Measurements from ENCODE around the gene EIF4ENIF1. TPM values are rescaled to one million over a fixed set of nuclear protein-coding genes. Genes with fewer than 3 reads are reported as not detected.

Gene EIF4ENIF1
- total RNA-seq, 1 donor from 2014 or later = 31.5 TPM

DNA sequence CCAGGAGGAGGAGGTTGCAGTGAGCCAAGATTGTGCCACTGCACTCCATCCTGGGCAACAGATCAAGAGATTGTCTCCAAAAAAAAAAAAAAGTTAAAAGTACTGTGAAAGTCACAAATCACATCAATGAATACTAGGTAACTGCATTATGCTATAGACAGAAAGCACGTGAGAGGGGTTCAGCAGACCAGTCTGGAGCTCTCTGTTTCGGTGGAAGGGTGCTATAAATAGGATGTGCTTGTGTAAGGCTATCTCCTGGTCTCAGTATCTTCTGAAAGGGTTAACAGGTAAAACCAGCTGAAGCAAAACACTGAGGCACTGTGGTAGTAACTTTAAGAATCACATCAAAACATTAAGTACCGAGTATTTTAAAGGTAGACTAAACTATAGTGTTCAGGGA, 43.4 kb downstream of the EIF4ENIF1 start:
- intact Hi-C loops (cut with DNase I) = no loop called here
- H3K27me3 ChIP-seq (ENCODE audit: low read depth) = no peaks in the 10 kb centered on the region

GRCh38 chr22:31445642-31446041, 44.0 kb downstream of the EIF4ENIF1 start:
- ATAC-seq (no peak), DNase-seq (no peak)
- Histone ChIP-seq H3K4me1 (no peaks in the 10 kb centered on the region), H3K4me3 (no peak overlapping the region), H3K9me3 (no peaks in the 10 kb centered on the region), H3K27me3 (ENCODE audit: low read depth) (no peaks in the 10 kb centered on the region), H3K36me3 (peaks cover 95% of the 10 kb centered on the region), H3K27ac (no peak overlapping the region)
- intact Hi-C loops (cut with DNase I) = no loop called here
- TF ChIP-seq, protein P1, sequence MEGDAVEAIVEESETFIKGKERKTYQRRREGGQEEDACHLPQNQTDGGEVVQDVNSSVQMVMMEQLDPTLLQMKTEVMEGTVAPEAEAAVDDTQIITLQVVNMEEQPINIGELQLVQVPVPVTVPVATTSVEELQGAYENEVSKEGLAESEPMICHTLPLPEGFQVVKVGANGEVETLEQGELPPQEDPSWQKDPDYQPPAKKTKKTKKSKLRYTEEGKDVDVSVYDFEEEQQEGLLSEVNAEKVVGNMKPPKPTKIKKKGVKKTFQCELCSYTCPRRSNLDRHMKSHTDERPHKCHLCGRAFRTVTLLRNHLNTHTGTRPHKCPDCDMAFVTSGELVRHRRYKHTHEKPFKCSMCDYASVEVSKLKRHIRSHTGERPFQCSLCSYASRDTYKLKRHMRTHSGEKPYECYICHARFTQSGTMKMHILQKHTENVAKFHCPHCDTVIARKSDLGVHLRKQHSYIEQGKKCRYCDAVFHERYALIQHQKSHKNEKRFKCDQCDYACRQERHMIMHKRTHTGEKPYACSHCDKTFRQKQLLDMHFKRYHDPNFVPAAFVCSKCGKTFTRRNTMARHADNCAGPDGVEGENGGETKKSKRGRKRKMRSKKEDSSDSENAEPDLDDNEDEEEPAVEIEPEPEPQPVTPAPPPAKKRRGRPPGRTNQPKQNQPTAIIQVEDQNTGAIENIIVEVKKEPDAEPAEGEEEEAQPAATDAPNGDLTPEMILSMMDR (IDR thresholded peaks at IDR 0.05) = no peak

More for the DNA sequence above, 43.4 kb downstream of the EIF4ENIF1 start:
- H3K4me3 ChIP-seq = no peak overlapping the region
- no peaks in the 10 kb centered on the region for H3K9me3 ChIP-seq
- DNase-seq = no peak
- TF ChIP-seq, protein P1 (IDR thresholded peaks at IDR 0.05) = no peak
- H3K27ac ChIP-seq = no peak overlapping the region
- no peaks in the 10 kb centered on the region for H3K4me1 ChIP-seq
- no peak for ATAC-seq
- peaks cover 90% of the 10 kb centered on the region for H3K36me3 ChIP-seq

GRCh38 chr22:31443516-31443915, 46.1 kb downstream of the EIF4ENIF1 start:
- Histone ChIP-seq H3K4me3 (no peak overlapping the region), H3K4me1 (no peaks in the 10 kb centered on the region), H3K9me3 (no peaks in the 10 kb centered on the region), H3K36me3 (peaks cover 99% of the 10 kb centered on the region), H3K27me3 (ENCODE audit: low read depth) (no peaks in the 10 kb centered on the region), H3K27ac (no peak overlapping the region)
- TF ChIP-seq, protein P1 (IDR thresholded peaks at IDR 0.05) = no peak
- DNase-seq (no peak), ATAC-seq (no peak)
- intact Hi-C loops (cut with DNase I) = no loop called here

DNA sequence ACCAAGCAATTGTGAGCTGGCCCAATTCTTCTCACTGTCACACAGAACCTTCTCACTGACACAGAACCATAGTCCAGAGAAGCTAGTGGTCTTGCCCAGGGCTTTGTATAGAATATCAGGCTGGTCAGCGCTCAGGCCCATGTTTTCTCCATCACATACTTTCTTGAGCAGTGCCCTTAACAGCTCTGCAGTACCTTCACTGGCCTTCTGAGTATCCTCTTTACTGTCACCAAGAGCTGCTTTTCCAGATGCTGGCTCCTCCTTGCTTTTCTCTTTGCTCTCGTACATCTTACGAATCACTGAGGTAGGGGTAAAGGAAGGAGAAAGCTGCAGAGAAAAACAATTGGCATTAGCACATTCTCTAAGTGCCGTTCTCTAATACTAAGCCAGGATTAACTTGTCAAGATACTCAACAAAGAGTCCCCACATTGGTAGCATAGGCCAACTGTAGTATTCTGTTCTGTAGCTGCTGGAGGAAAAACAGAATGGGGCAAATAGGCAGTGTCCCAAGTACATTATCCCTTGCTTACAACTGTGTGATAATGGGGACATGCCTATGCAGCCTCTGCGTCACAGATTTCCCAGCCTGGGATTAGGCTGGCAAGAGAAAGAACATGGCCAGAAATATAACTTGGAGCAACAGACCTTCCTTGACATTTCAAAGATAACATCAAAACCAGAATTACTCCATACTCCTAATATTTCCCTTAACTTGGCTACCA, 46.7 kb downstream of the EIF4ENIF1 start:
- Histone ChIP-seq H3K4me3 (no peak overlapping the region), H3K9me3 (no peaks in the 10 kb centered on the region), H3K36me3 (peaks cover 99% of the 10 kb centered on the region), H3K4me1 (no peaks in the 10 kb centered on the region), H3K27me3 (ENCODE audit: low read depth) (no peaks in the 10 kb centered on the region), H3K27ac (no peak overlapping the region)
- ATAC-seq (no peak), DNase-seq (no peak)
- TF ChIP-seq, protein P1 (IDR thresholded peaks at IDR 0.05) = no peak
- intact Hi-C loops (cut with DNase I) = no loop called here

- Histone ChIP-seq H3K9me3 (no peaks in the 10 kb centered on the region), H3K36me3 (peaks cover 99% of the 10 kb centered on the region), H3K4me3 (no peak overlapping the region), H3K4me1 (no peaks in the 10 kb centered on the region), H3K27ac (no peak overlapping the region), H3K27me3 (ENCODE audit: low read depth) (no peaks in the 10 kb centered on the region)
- intact Hi-C loops (cut with DNase I) = no loop called here
- TF ChIP-seq, protein P1 (IDR thresholded peaks at IDR 0.05) = no peak
- DNase-seq = no peak
- ATAC-seq = no peak
Measured at GRCh38 chr22:31441652-31442051, 48.0 kb downstream of the EIF4ENIF1 start.

Measured in lower lobe of right lung (tissue), 2 donors.